Skeletal muscle tissue (tissue), 4 donors: ENCODE data around the gene EDN2. TPM values are rescaled to one million over a fixed set of nuclear protein-coding genes. Genes with fewer than 3 reads are reported as not detected.
A peak's percentile ranks its signal among the peaks of the same experiment; 100 is the strongest.

ENCODE experiments used
- H3K27ac ChIP-seq: one replicate; pipeline ENCODE4 v1.7.0; 2013; ENCODE audit warnings: mild to moderate bottlenecking, low read depth, low read length, inconsistent platforms
- H3K27me3 ChIP-seq, 3 donors: one replicate each; pipeline ENCODE4 v1.7.0; 2013; ENCODE audit warnings: low read length in 3 of 3; ENCODE audit not compliant: control insufficient read depth in 3 of 3, insufficient read depth in 3 of 3
- H3K36me3 ChIP-seq, 3 donors: one replicate each; pipeline ENCODE4 v1.7.0; 2013; ENCODE audit warnings: low read length in 3 of 3; ENCODE audit not compliant: control insufficient read depth in 3 of 3, insufficient read depth in 3 of 3
- H3K4me1 ChIP-seq, 3 donors: one replicate each; pipeline ENCODE4 v1.7.0; 2013; ENCODE audit warnings: low read length in 3 of 3, mild to moderate bottlenecking in 3 of 3; ENCODE audit not compliant: control insufficient read depth in 3 of 3, insufficient read depth in 3 of 3
- H3K4me3 ChIP-seq, 3 donors: one replicate each; pipeline ENCODE4 v1.7.0; 2013; ENCODE audit warnings: low read length in 3 of 3
- H3K9ac ChIP-seq, 3 donors: one replicate each; pipeline ENCODE4 v1.7.0; 2013; ENCODE audit warnings: low read length in 3 of 3, mild to moderate bottlenecking in 3 of 3, moderate library complexity in 2 of 3, low read depth in 1 of 3
- H3K9me3 ChIP-seq, 3 donors: one replicate each; pipeline ENCODE4 v1.7.0; 2013; ENCODE audit warnings: low read length in 3 of 3; ENCODE audit not compliant: control insufficient read depth in 3 of 3
- total RNA-seq: library from RNA; depleted of rRNA; stranded (reverse); fragments of >200 nt; gene quantifications from one replicate; pipeline ENCODE4 v1.2.3, GENCODE V29; 2014
- donor health status: Osteomylitis.

The EDN2 gene
- total RNA-seq = not detected

DNA sequence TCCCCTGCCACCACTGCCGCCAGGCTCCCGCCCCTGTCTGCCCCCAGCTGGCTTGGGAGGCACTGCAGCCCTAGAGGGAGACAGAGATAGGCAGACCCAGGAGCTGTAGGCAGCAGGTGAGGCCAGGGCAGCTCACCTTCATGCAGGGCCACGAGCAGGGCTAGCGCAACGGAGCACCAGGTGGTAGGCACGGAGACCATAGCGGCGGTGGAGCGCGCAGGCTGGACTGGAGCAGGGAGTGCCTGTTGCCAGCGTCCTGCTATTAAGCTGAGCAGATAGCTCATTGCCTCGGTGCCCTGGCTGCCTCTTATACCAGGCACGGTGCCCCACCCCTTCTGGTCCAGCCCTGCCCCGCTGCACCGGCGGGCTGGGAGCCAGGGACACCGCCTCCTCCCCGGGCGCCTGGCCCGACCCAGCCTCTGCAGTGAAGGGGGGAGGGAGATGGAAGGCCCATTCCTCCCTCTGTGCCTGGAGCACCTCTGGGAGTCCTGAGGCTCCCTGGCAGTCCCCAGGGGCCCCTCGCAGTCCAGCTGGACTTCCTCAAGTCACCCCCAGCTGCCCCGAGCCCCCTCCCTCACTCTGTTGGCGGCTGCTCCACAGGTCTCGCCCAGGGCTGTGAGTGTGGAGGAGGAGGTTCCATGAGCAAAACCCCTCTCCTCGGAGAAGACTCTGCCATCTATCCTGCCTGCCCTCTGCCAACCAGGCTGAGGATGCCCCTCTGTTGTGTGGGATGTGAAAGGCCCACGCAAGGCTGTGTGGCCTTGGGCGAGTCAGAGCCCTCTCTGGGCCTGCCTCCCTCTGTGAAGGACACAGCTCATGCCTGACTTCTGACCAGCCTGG lies at the start of gene EDN2:
TSS of gene EDN2 (minus strand) at position 282 of the 840 bp plus-strand sequence. CDS start at position 200, 82 bp downstream.
- Histone ChIP-seq H3K27ac (peak within 1 kb of the TSS; percentile 82), H3K4me1 (peaks cover 41 to 67% (median 56%) of the 10 kb centered on the region in 3 donors), H3K4me3 (peak within 1 kb of the TSS in 2 of 3 donors; percentile 35 to 52)

DNA sequence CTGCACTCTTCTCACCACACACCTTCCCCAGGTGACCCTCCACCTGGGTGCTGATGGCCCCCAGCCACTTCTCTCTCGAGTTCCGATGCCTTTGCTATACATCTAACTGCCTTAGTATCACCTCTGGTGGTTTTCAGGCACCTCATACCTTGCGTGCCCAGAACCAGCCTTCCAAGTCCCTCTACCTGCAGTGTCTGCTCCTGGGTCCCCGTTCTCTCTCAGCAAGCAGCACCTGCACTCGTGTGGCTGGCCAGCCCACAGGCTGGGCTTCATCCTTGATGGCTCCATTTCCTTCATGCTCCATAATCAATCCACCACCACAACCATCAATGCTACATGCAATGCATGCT lies 49.2 kb upstream of the EDN2 start:
- Histone ChIP-seq H3K27ac (no peak overlapping the region), H3K4me1 (peaks cover 27 to 33% (median 33%) of the 10 kb centered on the region in 3 donors), H3K4me3 (no peak overlapping the region), H3K27me3 (peaks cover 0 to 2% (median 0%) of the 10 kb centered on the region in 3 donors), H3K9ac (no peak overlapping the region), H3K36me3 (no peaks in the 10 kb centered on the region), H3K9me3 (no peaks in the 10 kb centered on the region)

More for the DNA sequence above, at the start of gene EDN2:
- peaks cover 0 to 5% (median 0%) of the 10 kb centered on the region in 3 donors for H3K27me3 ChIP-seq
- peak within 1 kb of the TSS in 2 of 3 donors; percentile 14 to 62 for H3K9ac ChIP-seq
- H3K9me3 ChIP-seq = no peaks in the 10 kb centered on the region
- H3K36me3 ChIP-seq = no peaks in the 10 kb centered on the region

GRCh38 chr1:41533016-41533730 lies 48.7 kb upstream of the EDN2 start:
- peaks cover 0 to 2% (median 0%) of the 10 kb centered on the region in 3 donors for H3K27me3 ChIP-seq
- no peak overlapping the region for H3K9ac ChIP-seq
- H3K27ac ChIP-seq = no peak overlapping the region
- no peaks in the 10 kb centered on the region for H3K9me3 ChIP-seq
- peaks cover 22 to 28% (median 28%) of the 10 kb centered on the region in 3 donors for H3K4me1 ChIP-seq
- H3K36me3 ChIP-seq = no peaks in the 10 kb centered on the region
- H3K4me3 ChIP-seq = no peak overlapping the region

DNA sequence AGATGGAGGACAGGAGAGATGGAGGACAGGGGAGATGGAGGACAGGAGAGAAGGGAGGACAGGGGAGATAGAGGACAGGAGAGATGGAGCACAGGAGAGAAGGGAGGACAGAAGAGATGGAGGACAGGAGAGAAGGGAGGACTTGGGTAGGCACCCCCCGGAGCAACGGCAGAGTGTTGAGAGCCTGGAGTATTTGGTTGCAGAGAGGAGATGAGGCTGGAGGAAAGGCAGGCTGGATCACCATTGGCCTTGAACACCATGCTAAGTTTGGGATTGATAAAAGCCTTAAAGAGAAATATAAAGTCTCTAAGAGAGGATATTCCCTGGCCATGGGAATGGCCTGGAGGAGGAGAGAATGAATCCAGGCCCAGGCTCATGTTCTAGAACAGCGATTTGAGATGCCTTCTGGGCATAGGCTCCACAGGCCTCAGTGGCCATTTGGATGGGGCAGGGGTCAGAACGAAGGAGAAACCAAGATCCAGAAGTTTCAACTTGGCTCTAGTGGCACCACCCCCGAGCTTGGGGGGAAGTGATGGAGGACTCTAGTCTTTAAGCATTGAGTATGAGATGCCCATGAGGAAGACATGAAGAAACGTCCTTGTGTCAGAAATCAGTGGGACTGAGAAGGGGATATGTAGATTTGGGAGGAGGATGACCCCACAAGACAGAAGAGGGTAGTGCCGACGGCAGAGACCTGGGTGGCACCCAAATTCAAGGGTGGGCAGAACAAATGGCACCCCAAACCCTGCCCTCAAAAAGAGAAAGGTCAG lies 47.9 kb upstream of the EDN2 start:
- Histone ChIP-seq H3K9me3 (no peaks in the 10 kb centered on the region), H3K9ac (no peak overlapping the region), H3K4me1 (peaks cover 15 to 20% (median 20%) of the 10 kb centered on the region in 3 donors), H3K27ac (no peak overlapping the region), H3K4me3 (no peak overlapping the region), H3K36me3 (no peaks in the 10 kb centered on the region), H3K27me3 (peaks cover 0 to 2% (median 0%) of the 10 kb centered on the region in 3 donors)

GRCh38 chr1:41530411-41530810 lies 45.9 kb upstream of the EDN2 start:
- peaks cover 0 to 1% (median 0%) of the 10 kb centered on the region in 3 donors for H3K4me1 ChIP-seq
- no peak overlapping the region for H3K9ac ChIP-seq
- no peaks in the 10 kb centered on the region for H3K9me3 ChIP-seq
- peaks cover 0 to 2% (median 0%) of the 10 kb centered on the region in 3 donors for H3K27me3 ChIP-seq
- H3K4me3 ChIP-seq = no peak overlapping the region
- no peaks in the 10 kb centered on the region for H3K36me3 ChIP-seq
- H3K27ac ChIP-seq = no peak overlapping the region

- Histone ChIP-seq H3K9ac (no peak overlapping the region), H3K27me3 (peaks cover 0 to 2% (median 0%) of the 10 kb centered on the region in 3 donors), H3K9me3 (no peaks in the 10 kb centered on the region), H3K4me1 (no peaks in the 10 kb centered on the region), H3K27ac (no peak overlapping the region), H3K4me3 (no peak overlapping the region), H3K36me3 (no peaks in the 10 kb centered on the region)
Observed at GRCh38 chr1:41529621-41530395, 45.3 kb upstream of the EDN2 start.

GRCh38 chr1:41528726-41529605 lies 44.5 kb upstream of the EDN2 start:
- peaks cover 0 to 2% (median 0%) of the 10 kb centered on the region in 3 donors for H3K27me3 ChIP-seq
- H3K9ac ChIP-seq = no peak overlapping the region
- no peak overlapping the region for H3K4me3 ChIP-seq
- no peak overlapping the region for H3K27ac ChIP-seq
- H3K9me3 ChIP-seq = no peaks in the 10 kb centered on the region
- H3K36me3 ChIP-seq = no peaks in the 10 kb centered on the region
- H3K4me1 ChIP-seq = no peaks in the 10 kb centered on the region

DNA sequence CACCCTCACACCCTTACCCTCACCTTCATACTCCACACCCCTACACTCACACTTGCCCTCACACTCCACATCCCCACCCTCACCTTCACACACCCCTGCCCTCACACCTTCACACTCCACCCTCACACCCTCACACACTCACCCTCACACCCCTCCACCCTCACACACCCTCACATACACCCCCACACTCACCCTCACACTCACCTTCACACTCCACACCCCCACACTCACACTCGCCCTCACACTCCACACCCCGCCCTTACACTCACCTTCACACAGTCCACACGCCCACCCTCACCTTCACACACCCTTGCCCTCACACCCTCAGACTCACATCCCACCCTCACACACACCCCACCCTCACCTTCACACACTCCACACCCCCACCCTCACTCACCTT lies 43.6 kb upstream of the EDN2 start:
- Histone ChIP-seq H3K36me3 (no peaks in the 10 kb centered on the region), H3K4me3 (no peak overlapping the region), H3K27me3 (peaks cover 0 to 2% (median 0%) of the 10 kb centered on the region in 3 donors), H3K4me1 (no peaks in the 10 kb centered on the region), H3K27ac (no peak overlapping the region), H3K9ac (no peak overlapping the region), H3K9me3 (no peaks in the 10 kb centered on the region)
